ENCODE results near the gene DAPK1. TPM values are rescaled to one million over a fixed set of nuclear protein-coding genes. Genes with fewer than 3 reads are reported as not detected.

The DAPK1 gene
- total and polyA plus RNA-seq, 4 donors: 33.0 to 301 (median 94.1) TPM

GRCh38 chr9:87573841-87574342 is 76.2 kb downstream of the DAPK1 start:
- Histone ChIP-seq H3K9ac (ENCODE audit: insufficient read depth in 1 of 2, low read length in 2 of 2) (no peak overlapping the region), H3K27me3 (ENCODE audit: control insufficient read depth in 3 of 3, insufficient read depth in 3 of 3, low read length in 2 of 3) (no peaks in the 10 kb centered on the region), H3K27ac (ENCODE audit: low read depth in 1 of 2, low read length in 1 of 2) (no peak overlapping the region), H3K36me3 (ENCODE audit: control insufficient read depth in 4 of 4, insufficient read depth in 4 of 4, low read length in 4 of 4) (peaks cover 0 to 13% (median 3%) of the 10 kb centered on the region in 4 donors), H3K9me3 (ENCODE audit: control insufficient read depth in 4 of 4, insufficient read depth in 3 of 4, low read length in 3 of 4) (peaks cover 0 to 3% (median 0%) of the 10 kb centered on the region in 4 donors), H3K4me1 (ENCODE audit: control insufficient read depth in 5 of 5, insufficient read depth in 5 of 5, low read length in 5 of 5) (peaks cover 0 to 83% (median 61%) of the 10 kb centered on the region in 5 donors), H3K4me3 (no peak overlapping the region)
- TF ChIP-seq, protein P1, sequence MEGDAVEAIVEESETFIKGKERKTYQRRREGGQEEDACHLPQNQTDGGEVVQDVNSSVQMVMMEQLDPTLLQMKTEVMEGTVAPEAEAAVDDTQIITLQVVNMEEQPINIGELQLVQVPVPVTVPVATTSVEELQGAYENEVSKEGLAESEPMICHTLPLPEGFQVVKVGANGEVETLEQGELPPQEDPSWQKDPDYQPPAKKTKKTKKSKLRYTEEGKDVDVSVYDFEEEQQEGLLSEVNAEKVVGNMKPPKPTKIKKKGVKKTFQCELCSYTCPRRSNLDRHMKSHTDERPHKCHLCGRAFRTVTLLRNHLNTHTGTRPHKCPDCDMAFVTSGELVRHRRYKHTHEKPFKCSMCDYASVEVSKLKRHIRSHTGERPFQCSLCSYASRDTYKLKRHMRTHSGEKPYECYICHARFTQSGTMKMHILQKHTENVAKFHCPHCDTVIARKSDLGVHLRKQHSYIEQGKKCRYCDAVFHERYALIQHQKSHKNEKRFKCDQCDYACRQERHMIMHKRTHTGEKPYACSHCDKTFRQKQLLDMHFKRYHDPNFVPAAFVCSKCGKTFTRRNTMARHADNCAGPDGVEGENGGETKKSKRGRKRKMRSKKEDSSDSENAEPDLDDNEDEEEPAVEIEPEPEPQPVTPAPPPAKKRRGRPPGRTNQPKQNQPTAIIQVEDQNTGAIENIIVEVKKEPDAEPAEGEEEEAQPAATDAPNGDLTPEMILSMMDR (IDR thresholded peaks at IDR 0.05; ENCODE audit: control extremely low read depth, extremely low read depth): no peak
- no peak for ATAC-seq (ENCODE audit: insufficient read depth, low FRiP score)
- 93 to 97% methylated on average over 1 of the region's 1 CpG for WGBS, 2 donors
- no peak for DNase-seq

GRCh38 chr9:87577746-87578145 is 80.1 kb downstream of the DAPK1 start:
- H3K4me3 ChIP-seq: no peak overlapping the region
- peaks cover 0 to 12% (median 3%) of the 10 kb centered on the region in 4 donors for H3K36me3 ChIP-seq (ENCODE audit: control insufficient read depth in 4 of 4, insufficient read depth in 4 of 4, low read length in 4 of 4)
- no peak overlapping the region for H3K27ac ChIP-seq (ENCODE audit: low read depth in 1 of 2, low read length in 1 of 2)
- no peaks in the 10 kb centered on the region for H3K27me3 ChIP-seq (ENCODE audit: control insufficient read depth in 3 of 3, insufficient read depth in 3 of 3, low read length in 2 of 3)
- TF ChIP-seq, protein P1 (IDR thresholded peaks at IDR 0.05; ENCODE audit: control extremely low read depth, extremely low read depth): no peak
- H3K9ac ChIP-seq (ENCODE audit: insufficient read depth in 1 of 2, low read length in 2 of 2): no peak overlapping the region
- ATAC-seq (ENCODE audit: insufficient read depth, low FRiP score) (no peak), DNase-seq (no peak)
- H3K4me1 ChIP-seq (ENCODE audit: control insufficient read depth in 5 of 5, insufficient read depth in 5 of 5, low read length in 5 of 5): peaks cover 0 to 76% (median 48%) of the 10 kb centered on the region in 5 donors
- peaks cover 0 to 3% (median 0%) of the 10 kb centered on the region in 4 donors for H3K9me3 ChIP-seq (ENCODE audit: control insufficient read depth in 4 of 4, insufficient read depth in 3 of 4, low read length in 3 of 4)
- WGBS, 2 donors: 93 to 98% methylated on average over 7 of the region's 7 CpGs

GRCh38 chr9:87578625-87579024 is 81.0 kb downstream of the DAPK1 start:
- Histone ChIP-seq H3K4me3 (no peak overlapping the region), H3K27me3 (ENCODE audit: control insufficient read depth in 3 of 3, insufficient read depth in 3 of 3, low read length in 2 of 3) (no peaks in the 10 kb centered on the region), H3K27ac (ENCODE audit: low read depth in 1 of 2, low read length in 1 of 2) (no peak overlapping the region), H3K4me1 (ENCODE audit: control insufficient read depth in 5 of 5, insufficient read depth in 5 of 5, low read length in 5 of 5) (peaks cover 0 to 75% (median 40%) of the 10 kb centered on the region in 5 donors), H3K9me3 (ENCODE audit: control insufficient read depth in 4 of 4, insufficient read depth in 3 of 4, low read length in 3 of 4) (peaks cover 0 to 3% (median 0%) of the 10 kb centered on the region in 4 donors), H3K9ac (ENCODE audit: insufficient read depth in 1 of 2, low read length in 2 of 2) (no peak overlapping the region), H3K36me3 (ENCODE audit: control insufficient read depth in 4 of 4, insufficient read depth in 4 of 4, low read length in 4 of 4) (peaks cover 0 to 4% (median 0%) of the 10 kb centered on the region in 4 donors)
- TF ChIP-seq, protein P1 (IDR thresholded peaks at IDR 0.05; ENCODE audit: control extremely low read depth, extremely low read depth): no peak
- WGBS, 2 donors: 73 to 85% methylated on average over 2 of the region's 2 CpGs
- ATAC-seq (ENCODE audit: insufficient read depth, low FRiP score) (no peak), DNase-seq (no peak)

All from lung (tissue), 12 donors.